Embryonic facial prominence (tissue), 1 donor: ENCODE data around the gene EDDM13.
"Not testable (repeated sequence)": the region's sequence is repeated elsewhere in the genome, so short reads cannot be mapped to it uniquely, and the experiment has no call there.

ENCODE experiments used
- DNase-seq: peaks from one replicate; pipeline ENCODE4 v3.0.0-alpha.2; 2016; ENCODE audit errors: extremely low spot score

EDDM13 gene

GRCh38 chr19:56272161-56272798 lies at the start of gene EDDM13:
EDDM13 (plus strand) TSS chr19:56272748; CDS start chr19:56272835, 87 bp downstream.
- DNase-seq: no peak

- DNase-seq: no peak
Observed at GRCh38 chr19:56222901-56223300, 49.6 kb upstream of the EDDM13 start.

- DNase-seq: no peak
Observed at GRCh38 chr19:56223481-56223880, 49.1 kb upstream of the EDDM13 start.

- DNase-seq: no peak
Observed at GRCh38 chr19:56245121-56245740, 27.3 kb upstream of the EDDM13 start.

GRCh38 chr19:56245764-56246163 lies 26.8 kb upstream of the EDDM13 start:
- DNase-seq: not testable (repeated sequence)

- DNase-seq: not testable (repeated sequence)
Observed at GRCh38 chr19:56248736-56249338, 23.7 kb upstream of the EDDM13 start.

GRCh38 chr19:56252699-56253422 lies 19.7 kb upstream of the EDDM13 start:
- no peak for DNase-seq

- DNase-seq: no peak
Observed at GRCh38 chr19:56253737-56254136, 18.8 kb upstream of the EDDM13 start.

- no peak for DNase-seq
Observed at GRCh38 chr19:56258272-56258671, 14.3 kb upstream of the EDDM13 start.

- no peak for DNase-seq
Observed at GRCh38 chr19:56261145-56261544, 11.4 kb upstream of the EDDM13 start.

GRCh38 chr19:56261932-56262331 lies 10.6 kb upstream of the EDDM13 start:
- DNase-seq: not testable (repeated sequence)

GRCh38 chr19:56263319-56263718 lies 9.2 kb upstream of the EDDM13 start:
- DNase-seq: no peak

- no peak for DNase-seq
Observed at GRCh38 chr19:56266051-56266450, 6.5 kb upstream of the EDDM13 start.

GRCh38 chr19:56269348-56269747 lies 3.2 kb upstream of the EDDM13 start:
- DNase-seq: no peak

GRCh38 chr19:56270676-56271075 lies 1.9 kb upstream of the EDDM13 start:
- no peak for DNase-seq

GRCh38 chr19:56271151-56271550 lies 1.4 kb upstream of the EDDM13 start:
- DNase-seq: no peak

- DNase-seq: no peak
Observed at GRCh38 chr19:56273563-56274117, 1.1 kb downstream of the EDDM13 start.

- DNase-seq: no peak
Observed at GRCh38 chr19:56282809-56283208, 10.3 kb downstream of the EDDM13 start.

GRCh38 chr19:56284746-56285145 lies 12.2 kb downstream of the EDDM13 start:
- no peak for DNase-seq

- no peak for DNase-seq
Observed at GRCh38 chr19:56290104-56290503, 17.6 kb downstream of the EDDM13 start.

- DNase-seq: no peak
Observed at GRCh38 chr19:56291867-56292266, 19.3 kb downstream of the EDDM13 start.

GRCh38 chr19:56294549-56294948 lies 22.0 kb downstream of the EDDM13 start:
- no peak for DNase-seq
